H1 (cell line): ENCODE measurements around the gene SLC25A22. TPM values are rescaled to one million over a fixed set of nuclear protein-coding genes. Genes with fewer than 3 reads are reported as not detected.
A peak's percentile ranks its signal among the peaks of the same experiment; 100 is the strongest.

Experiments used
- CTCF ChIA-PET: fragments of 300-600 bp; sonication (Branson Sonifier 250); formaldehyde crosslinking; loops from one replicate; lab custom pipeline; 2021; ENCODE audit not compliant: partially characterized antibody; lab: Charles Lee
- POLR2A ChIA-PET: fragments of 300-600 bp; sonication (Branson Sonifier 250); formaldehyde crosslinking; loops from one replicate; lab custom pipeline; 2021; ENCODE audit warnings: inconsistent platforms; ENCODE audit not compliant: partially characterized antibody; lab: Charles Lee
- DNase-seq, 2 experiments: peaks; one replicate each; pipeline versions ENCODE4 v3.0.0 to v3.0.0-alpha.2; 2010 to 2022; ENCODE audit warnings: low spot score in 2 of 2, low read depth in 1 of 2, mixed read lengths in 1 of 2
- FAIRE-seq: peaks from 2 replicates; lab custom pipeline; 2011; peaks lifted over from hg19 to GRCh38; lab: Jason Lieb, UNC
- H2AFZ ChIP-seq: 2 replicates; pipeline ENCODE4 v1.8.1; 2012; ENCODE audit warnings: low read length, inconsistent platforms
- H2AK5ac ChIP-seq: 2 replicates; pipeline ENCODE4 v1.6.1; 2013; ENCODE audit warnings: low read depth, low read length
- H2BK120ac ChIP-seq: replicated peaks from 2 replicates; pipeline ENCODE3; 2013; ENCODE audit warnings: low read depth, low read length, inconsistent platforms
- H2BK12ac ChIP-seq: 2 replicates; pipeline ENCODE4 v1.6.1; 2013; ENCODE audit warnings: low read depth, low read length
- H2BK15ac ChIP-seq: 2 replicates; pipeline ENCODE4 v1.6.1; 2013; ENCODE audit warnings: low read length
- H2BK20ac ChIP-seq: 2 replicates; pipeline ENCODE4 v1.6.1; 2013; ENCODE audit warnings: low read length
- H2BK5ac ChIP-seq: 2 replicates; pipeline ENCODE4 v1.6.1; 2013; ENCODE audit warnings: low read depth, low read length
- H3K14ac ChIP-seq: 2 replicates; pipeline ENCODE4 v1.6.1; 2013; ENCODE audit warnings: inconsistent platforms; ENCODE audit not compliant: insufficient read length
- H3K18ac ChIP-seq: 2 replicates; pipeline ENCODE4 v1.6.1; 2013; ENCODE audit warnings: low read length; ENCODE audit errors: extremely low read depth
- H3K23ac ChIP-seq: 2 replicates; pipeline ENCODE4 v1.6.1; 2013; ENCODE audit warnings: inconsistent platforms; ENCODE audit not compliant: insufficient read length
- H3K23me2 ChIP-seq: 2 replicates; pipeline ENCODE4 v1.6.1; 2013; ENCODE audit warnings: low read depth, low read length
- H3K27ac ChIP-seq: 2 replicates; pipeline ENCODE4 v1.6.1; 2011; ENCODE audit warnings: low read depth, low read length, inconsistent platforms
- H3K27me3 ChIP-seq, 4 experiments: replicated peaks in 1 of 4; 1 replicate in 1 of 4; 2 replicates in 3 of 4; pipeline versions ENCODE4 v1.6.1 to v1.8.1; 2011 to 2013; ENCODE audit warnings: low read length in 3 of 4, mild to moderate bottlenecking in 3 of 4, inconsistent platforms in 2 of 4, mixed read lengths in 2 of 4, moderate library complexity in 1 of 4; ENCODE audit not compliant: control insufficient read depth in 3 of 4, insufficient read depth in 3 of 4; ENCODE audit errors: extremely low read depth in 1 of 4
- H3K36me3 ChIP-seq, 4 experiments: 2 replicates each; pipeline versions ENCODE4 v1.6.1 to v1.8.1; 2011 to 2013; ENCODE audit warnings: mild to moderate bottlenecking in 4 of 4, low read length in 3 of 4, moderate library complexity in 2 of 4, control low read depth in 1 of 4, inconsistent platforms in 1 of 4; ENCODE audit not compliant: insufficient read depth in 4 of 4, control insufficient read depth in 2 of 4
- H3K4ac ChIP-seq: replicated peaks from 2 replicates; pipeline ENCODE3; 2013; ENCODE audit warnings: low read length, low read depth, mixed read lengths, inconsistent platforms; ENCODE audit not compliant: insufficient read length
- H3K4me1 ChIP-seq, 4 experiments: replicated peaks in 1 of 4; 1 replicate in 1 of 4; 2 replicates in 3 of 4; pipeline versions ENCODE4 v1.6.1 to v1.8.1; 2011 to 2013; ENCODE audit warnings: low read length in 3 of 4, inconsistent platforms in 2 of 4, mixed read lengths in 1 of 4; ENCODE audit not compliant: insufficient read depth in 4 of 4, control insufficient read depth in 3 of 4
- H3K4me2 ChIP-seq, 2 experiments: 2 replicates each; pipeline versions ENCODE4 v1.6.1 to v1.8.1; 2011 to 2013; ENCODE audit warnings: low read depth in 2 of 2, low read length in 2 of 2, control low read depth in 1 of 2, inconsistent platforms in 1 of 2, mild to moderate bottlenecking in 1 of 2; ENCODE audit not compliant: insufficient read depth in 1 of 2
- H3K4me3 ChIP-seq, 4 experiments: fragments of 200-600, 300-600 bp in 1 of 4; sonication (generic), shearing (Covaris generic), sonication (Bioruptor Twin) in 1 of 4; 2 replicates each; pipeline versions ENCODE4 v1.5.1 to v1.8.1; 2011 to 2016; ENCODE audit warnings: low read length in 4 of 4, low read depth in 3 of 4, control low read depth in 2 of 4, inconsistent platforms in 2 of 4, mild to moderate bottlenecking in 2 of 4, mixed read lengths in 1 of 4, moderate library complexity in 1 of 4; ENCODE audit not compliant: insufficient read depth in 2 of 4; ENCODE audit errors: extremely low read depth in 1 of 4
- H3K56ac ChIP-seq: replicated peaks from 2 replicates; pipeline ENCODE3; 2013; ENCODE audit warnings: low read depth, mild to moderate bottlenecking, mixed read lengths, low read length, inconsistent platforms; ENCODE audit not compliant: insufficient read length
- H3K79me1 ChIP-seq: 2 replicates; pipeline ENCODE4 v1.6.1; 2013; ENCODE audit warnings: low read depth, low read length, control low read depth
- H3K79me2 ChIP-seq, 2 experiments: 2 replicates each; pipeline versions ENCODE4 v1.6.1 to v1.8.1; 2012 to 2013; ENCODE audit warnings: low read length in 2 of 2, mild to moderate bottlenecking in 2 of 2, inconsistent platforms in 1 of 2; ENCODE audit not compliant: insufficient read depth in 2 of 2, control insufficient read depth in 1 of 2
- H3K9ac ChIP-seq, 4 experiments: replicated peaks in 1 of 4; 1 replicate in 1 of 4; 2 replicates in 3 of 4; pipeline versions ENCODE4 v1.6.1 to v1.8.1; 2011 to 2013; ENCODE audit warnings: low read depth in 3 of 4, low read length in 3 of 4, control low read depth in 2 of 4, mild to moderate bottlenecking in 2 of 4, moderate library complexity in 2 of 4, inconsistent platforms in 1 of 4; ENCODE audit errors: extremely low read depth in 1 of 4
- H3K9me3 ChIP-seq, 2 experiments: 2 replicates each; pipeline versions ENCODE4 v1.6.1 to v1.8.1; 2012 to 2013; ENCODE audit warnings: mild to moderate bottlenecking in 2 of 2, moderate library complexity in 2 of 2, control low read depth in 1 of 2, inconsistent platforms in 1 of 2, low read depth in 1 of 2, low read length in 1 of 2, mixed read lengths in 1 of 2; ENCODE audit not compliant: insufficient read depth in 2 of 2
- H4K20me1 ChIP-seq, 2 experiments: replicated peaks in 1 of 2; 2 replicates each; pipeline versions ENCODE3 to v1.8.1; 2011 to 2013; ENCODE audit warnings: inconsistent platforms in 2 of 2, low read length in 2 of 2, mild to moderate bottlenecking in 1 of 2; ENCODE audit not compliant: insufficient read depth in 2 of 2, control insufficient read depth in 1 of 2
- H4K5ac ChIP-seq: 2 replicates; pipeline ENCODE4 v1.6.1; 2013; ENCODE audit warnings: low read length, low read depth, mixed read lengths, inconsistent platforms; ENCODE audit not compliant: insufficient read length
- H4K8ac ChIP-seq: 2 replicates; pipeline ENCODE4 v1.8.0; 2013; ENCODE audit warnings: mild to moderate bottlenecking, moderate library complexity, low read length, inconsistent platforms; ENCODE audit not compliant: insufficient read depth; ENCODE audit errors: extremely low read depth
- H4K91ac ChIP-seq: replicated peaks from 2 replicates; pipeline ENCODE3; 2013; ENCODE audit warnings: low read length, mixed read lengths, inconsistent platforms; ENCODE audit not compliant: insufficient read length
- CBX5 ChIP-seq: fragments of 300-800, 300-1000 bp; sonication (generic); IDR thresholded peaks from 2 replicates; pipeline ENCODE4 v1.7.1; 2016; ENCODE audit warnings: antibody characterized with exemption, low read length, low read depth
- EP300 ChIP-seq, 2 experiments: IDR thresholded peaks; 1 replicate in 1 of 2; 2 replicates in 1 of 2; pipeline ENCODE4 v1.6.1; 2011 to 2012; ENCODE audit warnings: low read depth in 2 of 2, low read length in 2 of 2, mild to moderate bottlenecking in 2 of 2, borderline replicate concordance in 1 of 2, inconsistent platforms in 1 of 2, moderate library complexity in 1 of 2
- EZH2 ChIP-seq: fragments of 200-600 bp; sonication (generic); IDR thresholded peaks from 2 replicates; pipeline ENCODE4 v1.7.1; 2012; ENCODE audit warnings: low read depth, mild to moderate bottlenecking, moderate library complexity, low read length, inconsistent platforms; ENCODE audit not compliant: severe bottlenecking
- MAFK ChIP-seq: IDR thresholded peaks from 2 replicates; pipeline ENCODE4 v1.6.1; 2012; ENCODE audit warnings: low read depth, mild to moderate bottlenecking, improper control_type of control experiment, low read length
- PHF8 ChIP-seq: fragments of 200-600 bp; sonication (generic); conservative IDR thresholded peaks from 2 replicates; pipeline ENCODE4 v1.7.1; 2012; ENCODE audit warnings: low read depth, mild to moderate bottlenecking, inconsistent platforms, low read length, moderate library complexity
- POLR2AphosphoS5 ChIP-seq: IDR thresholded peaks from 2 replicates; pipeline ENCODE4 v1.6.1; 2011; ENCODE audit warnings: low read depth, low read length
- SIN3A ChIP-seq, 2 experiments: IDR thresholded peaks in 1 of 2; conservative IDR thresholded peaks in 1 of 2; 2 replicates each; pipeline ENCODE4 v1.6.1; 2011 to 2012; ENCODE audit warnings: low read length in 2 of 2, improper control_type of control experiment in 1 of 2, low read depth in 1 of 2, mild to moderate bottlenecking in 1 of 2
- TAF7 ChIP-seq: optimal IDR thresholded peaks from 2 replicates; pipeline ENCODE3; 2011; ENCODE audit warnings: low read depth, mild to moderate bottlenecking, inconsistent platforms, low read length, moderate library complexity, borderline replicate concordance
- ZNF274 ChIP-seq: IDR thresholded peaks from 2 replicates; pipeline ENCODE4 v1.7.0; 2012; ENCODE audit warnings: low read length, borderline replicate concordance; ENCODE audit errors: extremely low read depth
- WGBS, 2 experiments: shearing (Covaris generic) in 1 of 2; methylation state at CpG; one replicate each; pipeline versions ENCODE4 v1.1.6 to v1.1.7; 2013 to 2015; ENCODE audit warnings: low lambda C conversion rate in 2 of 2, mixed read lengths in 2 of 2, inconsistent platforms in 1 of 2, low coverage in 1 of 2, missing lambda C conversion rate in 1 of 2; ENCODE audit not compliant: insufficient replicate concordance in 2 of 2, insufficient coverage in 1 of 2, insufficient read length in 1 of 2; ENCODE audit errors: extremely low coverage in 1 of 2, missing lambda C conversion rate in 1 of 2; 5-methylcytosine and 5-hydroxymethylcytosine counted together
- polyA plus RNA-seq, 7 experiments: library from polyadenylated mRNA; depleted of rRNA in 3 of 7; stranded (reverse) in 5 of 7; unstranded in 2 of 7; fragments of >200 nt in 5 of 7; fragments of 200-250 nt in 2 of 7; gene quantifications; 1 replicate in 5 of 7; 2 replicates in 1 of 7; 4 replicates in 1 of 7; pipeline versions ENCODE4 v1.2.1 to v1.2.3, GENCODE V29; 2011 to 2013; ENCODE audit warnings: missing spikeins in 2 of 7, mixed read lengths in 2 of 7
- total RNA-seq: library from RNA; stranded (reverse); fragmentation: NEBNext Ultra II Directional; extraction: Animal tissue kit (Norgen Biotek cat#: 25700); gene quantifications from 2 replicates; pipeline ENCODE4 v1.2.1, GENCODE V29; 2021

The SLC25A22 gene
- total and polyA plus RNA-seq, 2 of the 8 experiments (the other 6 are each of a cell fraction or from before 2014, with no cell fraction given) = 31.5 to 48.0 TPM

GRCh38 chr11:747158-748006 is 50.7 kb downstream of the SLC25A22 start, which contains the start of gene TALDO1:
TALDO1 (plus strand) TSS chr11:747464; CDS start chr11:747482, 18 bp downstream.
- FAIRE-seq (no peak), DNase-seq (peak; percentile 71 to 96)
- Histone ChIP-seq H4K91ac (peak within 1 kb of the TSS; percentile 20), H4K20me1 (peaks cover 9 to 18% of the 10 kb centered on the region in 2 experiments), H2AK5ac (no peak within 1 kb of the TSS), H3K23ac (no peak within 1 kb of the TSS), H3K14ac (no peak within 1 kb of the TSS), H3K9ac (peak within 1 kb of the TSS; percentile 76 to 93 (median 82)), H3K79me1 (peaks cover 8% of the 10 kb centered on the region), H4K5ac (peak within 1 kb of the TSS; percentile 98), H3K27me3 (no peaks in the 10 kb centered on the region), H3K79me2 (peaks cover 25 to 47% of the 10 kb centered on the region in 2 experiments), H2BK5ac (peak within 1 kb of the TSS; percentile 90; the same call in 1 of the 2 replicates), H4K8ac (peak within 1 kb of the TSS; percentile 89), H2BK12ac (0 out of 2 replicates have a peak within 1 kb of the TSS, but pooled peaks have one; percentile 39), H3K56ac (peak within 1 kb of the TSS; percentile 92), H3K27ac (peak within 1 kb of the TSS; percentile 85), H2BK15ac (peak within 1 kb of the TSS; percentile 61; the same call in 1 of the 2 replicates), H3K4me1 (peaks cover 0 to 15% (median 4%) of the 10 kb centered on the region in 4 experiments; a peak in 5 of 7 replicates), H2BK20ac (0 out of 2 replicates have a peak within 1 kb of the TSS, but pooled peaks have one; percentile 48), H3K36me3 (peaks cover 0 to under 1% (median 0%) of the 10 kb centered on the region in 4 experiments; a peak in 1 of 8 replicates), H2AFZ (no peak within 1 kb of the TSS), H2BK120ac (peak within 1 kb of the TSS; percentile 4), H3K4ac (peak within 1 kb of the TSS; percentile 78), H3K9me3 (no peaks in the 10 kb centered on the region), H3K4me3 (peak within 1 kb of the TSS; percentile 72 to 91 (median 81)), H3K23me2 (peaks cover 5% of the 10 kb centered on the region; the same call in 1 of the 2 replicates), H3K18ac (peak within 1 kb of the TSS; percentile 97), H3K4me2 (peak within 1 kb of the TSS; percentile 84 to 88)
- 1% methylated on average over 56 of the region's 112 CpGs; no CpG with 5 or more reads in 1 of the 2 experiments for WGBS, 2 experiments
- CTCF ChIA-PET = interaction anchor here (0.9 to 26.9 kb wide), 4 partner anchors 12 to 106 kb away, joined by 3 to 395 read pairs (median 54); no protein-coding TSS in a partner anchor
- POLR2A ChIA-PET = interaction anchor here (0.6 to 32.3 kb wide), 29 partner anchors 8 to 186 kb away, joined by 3 to 636 read pairs (median 5); partner anchors contain the start of genes DEAF1, GATD1, TMEM80 and TSPAN4
- TF ChIP-seq EP300 (IDR thresholded peaks at IDR 0.05; ENCODE audit: borderline replicate concordance in 1 of 2, low read depth in 2 of 2, low read length in 2 of 2) = 0 out of 3 replicates have a peak, but pooled peaks of 1 of the 2 experiments have one; percentile 45
- TF ChIP-seq ZNF274 = no peak
- TF ChIP-seq MAFK = no peak
- TF ChIP-seq CBX5 = no peak
- peak; percentile 8 for TF ChIP-seq TAF7
- peak in 1 of 2 experiments; percentile 18; a peak in 1 of 4 replicates for TF ChIP-seq SIN3A (conservative IDR thresholded peaks at IDR 0.05 in 1 of 2, IDR thresholded peaks at IDR 0.05 in 1 of 2; ENCODE audit: low read depth in 1 of 2, low read length in 2 of 2)
- TF ChIP-seq PHF8 = peak; percentile 67
- peak; percentile 74 for TF ChIP-seq POLR2AphosphoS5
- no peak for TF ChIP-seq EZH2
